OCI-LY1 (cell line): ENCODE results near the gene KCMF1.

ENCODE experiments used
- H2AFZ ChIP-seq: fragments of 200-600 bp; sonication (generic), shearing (Covaris generic); 2 replicates; pipeline ENCODE4 v1.6.0; 2014; ENCODE audit warnings: antibody characterized with exemption, mild to moderate bottlenecking, low read length
- H3F3A ChIP-seq: fragments of 200-600 bp; sonication (generic), shearing (Covaris generic); 2 replicates; pipeline ENCODE4 v1.6.0; 2014; ENCODE audit warnings: mild to moderate bottlenecking, antibody characterized with exemption, low read length, moderate library complexity; ENCODE audit not compliant: insufficient read depth
- H3K27ac ChIP-seq: fragments of 200-600 bp; sonication (generic); 2 replicates; pipeline ENCODE4 v1.5.1; 2014; ENCODE audit warnings: low read length, mixed run types, mild to moderate bottlenecking, low read depth; ENCODE audit not compliant: poor library complexity, severe bottlenecking
- H3K27me3 ChIP-seq: fragments of 200-600 bp; sonication (generic); 2 replicates; pipeline ENCODE4 v1.6.0; 2014; ENCODE audit warnings: antibody characterized with exemption, mild to moderate bottlenecking, low read length, moderate library complexity; ENCODE audit not compliant: insufficient read depth
- H3K36me3 ChIP-seq: fragments of 200-600 bp; sonication (generic); 2 replicates; pipeline ENCODE4 v1.6.1; 2014; ENCODE audit warnings: mild to moderate bottlenecking, antibody characterized with exemption, low read length, moderate library complexity, mixed read lengths; ENCODE audit not compliant: insufficient read depth
- H3K4me1 ChIP-seq: fragments of 200-600 bp; sonication (generic); 2 replicates; pipeline ENCODE4 v1.5.1; 2014; ENCODE audit warnings: mild to moderate bottlenecking, low read length, moderate library complexity; ENCODE audit not compliant: insufficient read depth, severe bottlenecking
- H3K4me2 ChIP-seq: fragments of 200-600 bp; sonication (generic), shearing (Covaris generic); 2 replicates; pipeline ENCODE4 v1.6.1; 2014; ENCODE audit warnings: low read length
- H3K4me3 ChIP-seq: fragments of 200-600 bp; sonication (generic); 2 replicates; pipeline ENCODE4 v1.5.1; 2014; ENCODE audit warnings: low read length, low read depth, mild to moderate bottlenecking, mixed read lengths; ENCODE audit not compliant: poor library complexity, severe bottlenecking
- H3K79me2 ChIP-seq: fragments of 200-600 bp; shearing (Covaris generic); 2 replicates; pipeline ENCODE4 v1.6.1; 2016; ENCODE audit warnings: mixed run types, low read length, mixed read lengths; ENCODE audit not compliant: insufficient read depth
- H3K9ac ChIP-seq: fragments of 200-600 bp; sonication (generic), shearing (Covaris generic); 2 replicates; pipeline ENCODE4 v1.6.1; 2014; ENCODE audit warnings: mild to moderate bottlenecking, low read length, mixed read lengths
- H3K9me2 ChIP-seq: fragments of 200-600 bp; sonication (generic), shearing (Covaris generic); 2 replicates; pipeline ENCODE4 v1.6.1; 2014; ENCODE audit warnings: low read depth, mild to moderate bottlenecking, low read length, mixed read lengths
- H3K9me3 ChIP-seq: fragments of 200-600 bp; shearing (Covaris generic); 2 replicates; pipeline ENCODE4 v1.6.1; 2014; ENCODE audit warnings: low read length, mixed read lengths
- H4K20me1 ChIP-seq: fragments of 200-600 bp; sonication (generic), shearing (Covaris generic); 2 replicates; pipeline ENCODE4 v1.6.0; 2016; ENCODE audit warnings: mild to moderate bottlenecking, low read length; ENCODE audit not compliant: insufficient read depth
- CTCF ChIP-seq: fragments of 200-600 bp; sonication (generic), shearing (Covaris generic); IDR thresholded peaks from 2 replicates; pipeline ENCODE4 v1.5.1; 2017; ENCODE audit warnings: mild to moderate bottlenecking, antibody characterized with exemption, low read length, moderate library complexity, mixed read lengths
- EZH2 ChIP-seq: fragments of 200-600 bp; sonication (generic), shearing (Covaris generic); IDR thresholded peaks from 2 replicates; pipeline ENCODE4 v1.8.0; 2017; ENCODE audit warnings: borderline replicate concordance, mixed run types, mild to moderate bottlenecking, antibody characterized with exemption, low read length, moderate library complexity, mixed read lengths

The KCMF1 gene

GRCh38 chr2:84986018-84986417 is 15.1 kb downstream of the KCMF1 start:
- H3K4me2 ChIP-seq: no peak overlapping the region
- no peak overlapping the region for H2AFZ ChIP-seq
- no peaks in the 10 kb centered on the region for H3K9me2 ChIP-seq
- H3K79me2 ChIP-seq: peaks cover 99% of the 10 kb centered on the region
- H3K4me1 ChIP-seq: peaks cover 8% of the 10 kb centered on the region
- H3K9me3 ChIP-seq: no peaks in the 10 kb centered on the region
- no peak overlapping the region for H3K27ac ChIP-seq
- no peaks in the 10 kb centered on the region for H3K27me3 ChIP-seq
- no peak overlapping the region for H3K9ac ChIP-seq
- no peaks in the 10 kb centered on the region; the same call in 1 of the 2 replicates for H3K36me3 ChIP-seq
- H3F3A ChIP-seq: no peaks in the 10 kb centered on the region
- no peak for TF ChIP-seq EZH2
- TF ChIP-seq CTCF: no peak
- no peak overlapping the region for H3K4me3 ChIP-seq
- peaks cover 3% of the 10 kb centered on the region; the same call in 1 of the 2 replicates for H4K20me1 ChIP-seq

- Histone ChIP-seq H2AFZ (no peak overlapping the region), H3K4me3 (no peak overlapping the region), H3K4me1 (peaks cover 8% of the 10 kb centered on the region), H3K79me2 (peaks cover 96% of the 10 kb centered on the region), H3K27me3 (no peaks in the 10 kb centered on the region), H3K27ac (no peak overlapping the region), H3K9me2 (no peaks in the 10 kb centered on the region), H4K20me1 (peaks cover 3% of the 10 kb centered on the region; the same call in 1 of the 2 replicates), H3K9me3 (no peaks in the 10 kb centered on the region), H3K36me3 (no peaks in the 10 kb centered on the region), H3K4me2 (no peak overlapping the region), H3F3A (no peaks in the 10 kb centered on the region), H3K9ac (no peak overlapping the region)
- TF ChIP-seq EZH2 (no peak), CTCF (no peak)
Measured at GRCh38 chr2:84989422-84989821, 18.5 kb downstream of the KCMF1 start.

- Histone ChIP-seq H4K20me1 (peaks cover 3% of the 10 kb centered on the region; the same call in 1 of the 2 replicates), H3K27me3 (no peaks in the 10 kb centered on the region), H3F3A (no peaks in the 10 kb centered on the region), H3K27ac (no peak overlapping the region), H3K9me3 (no peaks in the 10 kb centered on the region), H2AFZ (no peak overlapping the region), H3K4me2 (no peak overlapping the region), H3K9ac (no peak overlapping the region), H3K4me1 (peaks cover 8% of the 10 kb centered on the region), H3K9me2 (no peaks in the 10 kb centered on the region), H3K36me3 (no peaks in the 10 kb centered on the region), H3K4me3 (no peak overlapping the region), H3K79me2 (peaks cover 96% of the 10 kb centered on the region)
- TF ChIP-seq CTCF (no peak), EZH2 (no peak)
Measured at GRCh38 chr2:84989927-84990326, 19.0 kb downstream of the KCMF1 start.
